Adrenal gland (tissue), 12 donors: Measurements from ENCODE around the gene ME1. TPM values are rescaled to one million over a fixed set of nuclear protein-coding genes. Genes with fewer than 3 reads are reported as not detected.
"Not testable (repeated sequence)": the region's sequence is repeated elsewhere in the genome, so short reads cannot be mapped to it uniquely, and the experiment has no call there.

Experiments
- DNase-seq, 7 donors: peaks; one replicate each; pipeline ENCODE4 v3.0.0-alpha.2; 2019 to 2020
- H3K27ac ChIP-seq, 5 donors: fragments of 200-600 bp; sonication (generic) in 4 of 5; 1 replicate in 3 of 5; 2 replicates in 2 of 5; pipeline versions ENCODE4 v1.5.1 to v1.8.0; 2016 to 2020; ENCODE audit warnings: mild to moderate bottlenecking in 1 of 5
- H3K27me3 ChIP-seq: fragments of 200-600 bp; 2 replicates; pipeline ENCODE4 v1.8.0; 2021
- H3K36me3 ChIP-seq, 2 donors: fragments of 200-600 bp; replicated peaks in 1 of 2; 1 replicate in 1 of 2; 2 replicates in 1 of 2; pipeline versions ENCODE4 v1.5.1 to v1.8.0; 2018 to 2022
- H3K4me1 ChIP-seq, 2 donors: fragments of 200-600 bp; replicated peaks in 1 of 2; 1 replicate in 1 of 2; 2 replicates in 1 of 2; pipeline versions ENCODE4 v1.5.1 to v1.8.0; 2018 to 2021
- H3K4me3 ChIP-seq, 4 donors: fragments of 200-600 bp; sonication (generic) in 3 of 4; one replicate each; pipeline ENCODE4 v1.5.1; 2016 to 2018
- H3K9me3 ChIP-seq, 3 donors: fragments of 200-600 bp; sonication (generic) in 1 of 3; replicated peaks in 1 of 3; 1 replicate in 2 of 3; 2 replicates in 1 of 3; pipeline versions ENCODE4 v1.5.1 to v1.8.0; 2016 to 2021
- CTCF ChIP-seq, 6 experiments: fragments of 450-650 bp in 4 of 6; fragments of 200-600 bp in 2 of 6; sonication (generic) in 1 of 6; IDR thresholded peaks; 1 replicate in 5 of 6; 2 replicates in 1 of 6; pipeline versions ENCODE4 v1.5.1 to v1.8.0; 2016 to 2021; ENCODE audit warnings: antibody characterized with exemption in 6 of 6, mild to moderate bottlenecking in 2 of 6, moderate library complexity in 1 of 6
- POLR2A ChIP-seq, 2 donors: fragments of 450-650 bp; IDR thresholded peaks; one replicate each; pipeline ENCODE4 v1.6.1; 2017; ENCODE audit warnings: antibody characterized with exemption in 2 of 2, mild to moderate bottlenecking in 2 of 2, moderate library complexity in 1 of 2
- WGBS, 4 donors: extraction: QIAGEN DNeasy Blood & Tissue Kit in 2 of 4; methylation state at CpG; one replicate each; pipeline versions ENCODE4 v1.1.5 to v1.1.7; 2013 to 2017; 5-methylcytosine and 5-hydroxymethylcytosine counted together
- intact Hi-C, 2 donors: fragments of 100-400 bp; cut with DNase I; formaldehyde crosslinking; loops; one replicate each; pipeline versions ENCODE4 v1.14.1 to v1.15.0; 2022 to 2023
- polyA plus RNA-seq, 3 donors: library from polyadenylated mRNA; stranded (reverse); fragments of 200-250 nt in 2 of 3; fragments of 350-450 nt in 1 of 3; fragmentation: Illumina TruSeq in 1 of 3; extraction: RNeasy Lipid Tissue Mini Kit (QIAGEN cat#74804) in 1 of 3; gene quantifications; one replicate each; pipeline ENCODE4 v1.2.3, GENCODE V29; 2013 to 2014
- total RNA-seq, 9 donors: library from RNA; depleted of rRNA in 4 of 9; stranded (reverse); fragments of >200 nt in 4 of 9; fragments of 120-200 nt in 1 of 9; fragmentation: NEBNext Ultra II Directional in 1 of 9; extraction: Animal tissue kit (Norgen Biotek cat#: 25700) in 1 of 9; gene quantifications; one replicate each; pipeline versions ENCODE4 v1.1.0 to v1.2.4, GENCODE V29; 2013 to 2023
- donor health status: healthy with polysubstance abuse.
- donor health status: Bipolar disorder and iron deficiency.
- donor health status: DM: yes; HTN: yes; CAD: no.
- donor health status: DM: no; HTN: no; CAD: no.
- donor health status: DM: no; HTN: no; CAD: no.
- donor health status: DM: yes; HTN: yes; CAD: no.

ME1 gene
- total and polyA plus RNA-seq, 12 donors, result 19.9 to 145 (median 64.1) TPM

- no peaks in the 10 kb centered on the region for H3K4me1 ChIP-seq
- H3K9me3 ChIP-seq, result no peaks in the 10 kb centered on the region
- H3K27ac ChIP-seq, result no peak overlapping the region
- no peaks in the 10 kb centered on the region for H3K27me3 ChIP-seq
- 95 to 98% (median 97%) methylated on average over 3 of the region's 3 CpGs for WGBS, 4 donors
- intact Hi-C loops, result no loop called here
- no peak for TF ChIP-seq CTCF (IDR thresholded peaks at IDR 0.05)
- no peak for TF ChIP-seq POLR2A (IDR thresholded peaks at IDR 0.05)
- H3K36me3 ChIP-seq, result no peaks in the 10 kb centered on the region
- H3K4me3 ChIP-seq, result no peak overlapping the region
- no peak for DNase-seq
Observed at GRCh38 chr6:83257791-83258190, 173.1 kb downstream of the ME1 start.

GRCh38 chr6:83256719-83257118, 174.1 kb downstream of the ME1 start:
- intact Hi-C loops, DNase-seq, H3K9me3 ChIP-seq, H3K27me3 ChIP-seq, H3K4me3 ChIP-seq, H3K36me3 ChIP-seq, H3K4me1 ChIP-seq, H3K27ac ChIP-seq: not testable (repeated sequence)
- WGBS, 4 donors, result 87 to 97% (median 95%) methylated on average over 3 of the region's 3 CpGs

GRCh38 chr6:83252719-83253118, 178.1 kb downstream of the ME1 start:
- no peak overlapping the region for H3K4me3 ChIP-seq
- intact Hi-C loops, result no loop called here
- H3K27me3 ChIP-seq, result no peaks in the 10 kb centered on the region
- H3K9me3 ChIP-seq, result no peaks in the 10 kb centered on the region
- H3K36me3 ChIP-seq, result no peaks in the 10 kb centered on the region
- no peak overlapping the region for H3K27ac ChIP-seq
- no peaks in the 10 kb centered on the region for H3K4me1 ChIP-seq
- 88 to 100% (median 92%) methylated on average over 1 of the region's 1 CpG for WGBS, 4 donors
- no peak for TF ChIP-seq POLR2A (IDR thresholded peaks at IDR 0.05)
- TF ChIP-seq CTCF (IDR thresholded peaks at IDR 0.05), result no peak
- DNase-seq, result no peak

GRCh38 chr6:83250235-83250634, 180.6 kb downstream of the ME1 start:
- H3K27ac ChIP-seq, result no peak overlapping the region
- H3K4me1 ChIP-seq, result no peaks in the 10 kb centered on the region
- no peak overlapping the region for H3K4me3 ChIP-seq
- DNase-seq, result no peak
- TF ChIP-seq POLR2A (IDR thresholded peaks at IDR 0.05), result no peak
- TF ChIP-seq CTCF (IDR thresholded peaks at IDR 0.05), result no peak
- no peaks in the 10 kb centered on the region for H3K9me3 ChIP-seq
- intact Hi-C loops, result no loop called here
- H3K27me3 ChIP-seq, result no peaks in the 10 kb centered on the region
- H3K36me3 ChIP-seq, result no peaks in the 10 kb centered on the region

DNA sequence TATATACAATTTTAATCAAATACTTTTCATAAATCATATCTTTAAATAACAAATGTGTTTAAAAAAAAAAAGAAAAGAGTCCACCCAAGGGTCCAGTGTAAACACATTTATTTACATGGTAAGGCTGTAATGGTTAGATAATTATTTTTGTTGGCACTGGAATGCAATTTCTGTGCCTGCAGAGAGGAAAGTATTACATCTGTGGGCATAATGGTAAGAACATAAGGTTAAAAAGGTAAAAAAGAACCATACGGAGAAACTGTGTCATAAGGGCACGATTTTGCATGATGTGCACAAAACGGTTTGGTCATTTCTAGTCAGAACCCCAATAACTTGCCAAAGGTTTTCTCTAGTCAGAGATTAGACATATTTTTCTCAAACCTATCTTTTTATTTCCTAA, 183.4 kb downstream of the ME1 start:
- intact Hi-C loops, result no loop called here

More for the DNA sequence above, 183.4 kb downstream of the ME1 start:
- H3K36me3 ChIP-seq, result no peaks in the 10 kb centered on the region
- H3K27me3 ChIP-seq, result no peaks in the 10 kb centered on the region
- TF ChIP-seq CTCF (IDR thresholded peaks at IDR 0.05), result no peak
- TF ChIP-seq POLR2A (IDR thresholded peaks at IDR 0.05), result no peak
- H3K27ac ChIP-seq, result no peak overlapping the region
- DNase-seq, result no peak
- 79 to 86% (median 81%) methylated on average over 3 of the region's 3 CpGs for WGBS, 4 donors
- no peak overlapping the region for H3K4me3 ChIP-seq
- H3K9me3 ChIP-seq, result no peaks in the 10 kb centered on the region
- no peaks in the 10 kb centered on the region for H3K4me1 ChIP-seq
